ENCODE results near the gene NAA15. TPM values are rescaled to one million over a fixed set of nuclear protein-coding genes. Genes with fewer than 3 reads are reported as not detected.

Gene NAA15
- total and polyA plus RNA-seq, 2 of the 8 experiments (the other 6 are each of a cell fraction or from before 2014, with no cell fraction given) = 9.7 to 124 TPM

DNA sequence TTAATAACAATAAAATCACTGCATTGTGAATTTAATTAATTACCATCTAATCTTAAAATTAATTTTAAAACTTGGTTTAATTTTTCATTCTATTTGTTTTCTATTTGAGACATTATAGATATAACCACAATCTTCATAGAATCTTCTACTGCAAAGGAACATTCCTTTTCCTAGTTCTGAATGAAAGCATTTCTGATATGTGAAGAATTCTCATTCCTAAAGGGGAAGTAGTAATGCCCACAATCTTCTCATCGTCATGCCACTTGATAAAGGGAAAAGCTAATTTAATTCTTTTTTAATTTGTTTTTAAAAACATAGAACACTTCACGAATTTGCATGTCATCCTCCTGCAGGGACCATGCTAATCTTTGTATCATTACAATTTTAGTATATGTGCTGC is 45.0 kb upstream of the NAA15 start:
- Histone ChIP-seq H3K14ac (ENCODE audit: insufficient read length) (no peak overlapping the region), H3K4me1 (replicated peaks in 1 of 4; ENCODE audit: control insufficient read depth in 3 of 4, insufficient read depth in 4 of 4, low read length in 3 of 4) (no peaks in the 10 kb centered on the region), H2AFZ (ENCODE audit: low read length) (no peak overlapping the region), H3K4ac (replicated peaks; ENCODE audit: insufficient read length, low read depth, low read length) (no peak overlapping the region), H3K9me3 (ENCODE audit: insufficient read depth in 2 of 2, low read depth in 1 of 2, low read length in 1 of 2) (no peaks in the 10 kb centered on the region), H2BK5ac (ENCODE audit: low read depth, low read length) (no peak overlapping the region), H2BK15ac (ENCODE audit: low read length) (no peak overlapping the region), H3K4me2 (ENCODE audit: insufficient read depth in 1 of 2, low read depth in 2 of 2, low read length in 2 of 2) (no peak overlapping the region), H3K23ac (ENCODE audit: insufficient read length) (no peak overlapping the region), H3K4me3 (ENCODE audit: extremely low read depth in 1 of 4, insufficient read depth in 2 of 4, low read depth in 3 of 4, low read length in 4 of 4) (no peak overlapping the region), H3K18ac (ENCODE audit: extremely low read depth, low read length) (no peak overlapping the region), H3K36me3 (ENCODE audit: control insufficient read depth in 2 of 4, insufficient read depth in 4 of 4, low read length in 3 of 4) (no peaks in the 10 kb centered on the region), H3K56ac (replicated peaks; ENCODE audit: insufficient read length, low read depth, low read length) (no peak overlapping the region), H4K20me1 (replicated peaks in 1 of 2; ENCODE audit: control insufficient read depth in 1 of 2, insufficient read depth in 2 of 2, low read length in 2 of 2) (no peaks in the 10 kb centered on the region), H3K23me2 (ENCODE audit: low read depth, low read length) (0 out of 2 replicates have a peak, but pooled peaks cover 2% of the 10 kb centered on the region), H2BK120ac (replicated peaks; ENCODE audit: low read depth, low read length) (no peak overlapping the region), H3K9ac (replicated peaks in 1 of 4; ENCODE audit: extremely low read depth in 1 of 4, low read depth in 3 of 4, low read length in 3 of 4) (no peak overlapping the region), H4K8ac (ENCODE audit: extremely low read depth, insufficient read depth, low read length) (no peak overlapping the region), H3K27me3 (replicated peaks in 1 of 4; ENCODE audit: control insufficient read depth in 3 of 4, extremely low read depth in 1 of 4, insufficient read depth in 3 of 4, low read length in 3 of 4) (no peaks in the 10 kb centered on the region), H3K27ac (ENCODE audit: low read depth, low read length) (no peak overlapping the region), H4K91ac (replicated peaks; ENCODE audit: insufficient read length, low read length) (no peak overlapping the region), H3K79me2 (ENCODE audit: control insufficient read depth in 1 of 2, insufficient read depth in 2 of 2, low read length in 2 of 2) (no peaks in the 10 kb centered on the region), H2BK12ac (ENCODE audit: low read depth, low read length) (no peak overlapping the region), H2BK20ac (ENCODE audit: low read length) (no peak overlapping the region), H2AK5ac (ENCODE audit: low read depth, low read length) (no peak overlapping the region), H3K79me1 (ENCODE audit: low read depth, low read length) (no peaks in the 10 kb centered on the region), H4K5ac (ENCODE audit: insufficient read length, low read depth, low read length) (no peak overlapping the region)
- 71% methylated on average over 2 of the region's 2 CpGs; no CpG with 5 or more reads in 1 of the 2 experiments for WGBS, 2 experiments (ENCODE audit: extremely low coverage in 1 of 2, insufficient coverage in 1 of 2, insufficient read length in 1 of 2, insufficient replicate concordance in 2 of 2, low coverage in 1 of 2, low lambda C conversion rate in 2 of 2, missing lambda C conversion rate in 1 of 2)
- FAIRE-seq = no peak
- TF ChIP-seq SIN3A (conservative IDR thresholded peaks at IDR 0.05 in 1 of 2, IDR thresholded peaks at IDR 0.05 in 1 of 2; ENCODE audit: low read depth in 1 of 2, low read length in 2 of 2) = no peak
- TF ChIP-seq SIRT6 (IDR thresholded peaks at IDR 0.05; ENCODE audit: low read length) = no peak
- TF ChIP-seq, protein P1, sequence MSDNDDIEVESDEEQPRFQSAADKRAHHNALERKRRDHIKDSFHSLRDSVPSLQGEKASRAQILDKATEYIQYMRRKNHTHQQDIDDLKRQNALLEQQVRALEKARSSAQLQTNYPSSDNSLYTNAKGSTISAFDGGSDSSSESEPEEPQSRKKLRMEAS (IDR thresholded peaks at IDR 0.05) = no peak
- no peak for TF ChIP-seq SP1 (IDR thresholded peaks at IDR 0.05; ENCODE audit: low read depth, low read length)
- no peak for TF ChIP-seq RFX5 (IDR thresholded peaks at IDR 0.05; ENCODE audit: borderline replicate concordance, low read depth, low read length)
- no peak for TF ChIP-seq SP2 (IDR thresholded peaks at IDR 0.05; ENCODE audit: low read length)
- TF ChIP-seq POLR2AphosphoS5 (IDR thresholded peaks at IDR 0.05; ENCODE audit: low read depth, low read length) = no peak
- no peak for TF ChIP-seq EZH2 (IDR thresholded peaks at IDR 0.05; ENCODE audit: low read depth, low read length, severe bottlenecking)
- TF ChIP-seq CTBP2 (IDR thresholded peaks at IDR 0.05; ENCODE audit: borderline replicate concordance, insufficient read depth, insufficient read length, low read length) = no peak
- TF ChIP-seq CEBPB (IDR thresholded peaks at IDR 0.05; ENCODE audit: low read depth, low read length) = no peak
- TF ChIP-seq, protein P2, sequence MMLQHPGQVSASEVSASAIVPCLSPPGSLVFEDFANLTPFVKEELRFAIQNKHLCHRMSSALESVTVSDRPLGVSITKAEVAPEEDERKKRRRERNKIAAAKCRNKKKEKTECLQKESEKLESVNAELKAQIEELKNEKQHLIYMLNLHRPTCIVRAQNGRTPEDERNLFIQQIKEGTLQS (IDR thresholded peaks at IDR 0.05; ENCODE audit: insufficient read depth, low read depth, low read length) = no peak
- TF ChIP-seq KDM4A (IDR thresholded peaks at IDR 0.05; ENCODE audit: low read depth, low read length, severe bottlenecking) = no peak
- no peak for DNase-seq (ENCODE audit: low read depth in 1 of 2, low spot score in 2 of 2)
- POLR2A ChIA-PET (ENCODE audit: partially characterized antibody) = no interaction called here
- CTCF ChIA-PET (ENCODE audit: partially characterized antibody) = interaction anchor here (1.0 to 2.9 kb wide), 4 partner anchors 10 to 40 kb away, joined by 3 to 6 read pairs (median 3); no protein-coding TSS in a partner anchor

All from H1 (cell line).